Liver (tissue), 3 donors: ENCODE data around the gene GALNT17.

Experiments
- EGR1 ChIP-seq, 2 donors: IDR thresholded peaks; 2 replicates each; pipeline ENCODE4 v1.6.1; 2016 to 2018; ENCODE audit warnings: antibody characterized with exemption in 2 of 2, low read depth in 2 of 2
- FOXA1 ChIP-seq: IDR thresholded peaks from 2 replicates; pipeline ENCODE4 v1.6.1; 2016; ENCODE audit warnings: antibody characterized with exemption
- HNF4A ChIP-seq, 2 donors: conservative IDR thresholded peaks; 2 replicates each; pipeline ENCODE4 v1.6.1; 2016; ENCODE audit warnings: antibody characterized with exemption in 2 of 2, mild to moderate bottlenecking in 2 of 2
- RAD21 ChIP-seq, 2 donors: IDR thresholded peaks; 2 replicates each; pipeline ENCODE4 v1.6.1; 2016; ENCODE audit warnings: antibody characterized with exemption in 2 of 2, mild to moderate bottlenecking in 2 of 2
- SP1 ChIP-seq: IDR thresholded peaks from 2 replicates; pipeline ENCODE4 v1.6.1; 2018; ENCODE audit warnings: antibody characterized with exemption, mild to moderate bottlenecking
- YY1 ChIP-seq: IDR thresholded peaks from 2 replicates; pipeline ENCODE4 v1.6.1; 2016; ENCODE audit warnings: antibody characterized with exemption, mild to moderate bottlenecking
- TF ChIP-seq, protein P1 (sequence below): fragments of 150-350 bp; IDR thresholded peaks from 2 replicates; pipeline ENCODE4 v1.5.1; 2017; ENCODE audit warnings: improper control_type of control experiment, low read depth, low read length; ENCODE audit not compliant: missing input control
- TF ChIP-seq, protein P2 (sequence below): IDR thresholded peaks from 2 replicates; pipeline ENCODE4 v1.6.1; 2016; ENCODE audit warnings: antibody characterized with exemption
- donor health status: healthy.
- donor health status: healthy.

DNA sequence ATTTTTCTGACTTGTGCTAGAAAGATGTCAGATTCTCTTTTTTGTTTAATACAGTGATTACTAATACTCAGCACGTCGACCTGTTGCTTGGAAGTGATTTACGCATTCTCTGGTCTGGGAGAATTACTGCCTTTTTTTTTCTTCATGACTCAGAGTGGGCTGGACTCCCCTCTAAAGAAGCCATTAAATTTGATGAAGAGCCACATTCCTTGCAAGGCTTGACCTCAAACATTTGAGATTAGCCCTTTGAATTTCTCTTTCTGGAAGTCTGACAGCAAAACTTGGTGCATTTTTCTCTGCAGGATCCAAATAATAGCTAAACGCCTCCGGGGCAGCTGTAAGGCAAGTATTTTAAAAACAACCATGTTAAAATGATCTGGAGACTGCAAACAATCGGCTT, 171.6 kb downstream of the GALNT17 start:
- TF ChIP-seq, protein P1, sequence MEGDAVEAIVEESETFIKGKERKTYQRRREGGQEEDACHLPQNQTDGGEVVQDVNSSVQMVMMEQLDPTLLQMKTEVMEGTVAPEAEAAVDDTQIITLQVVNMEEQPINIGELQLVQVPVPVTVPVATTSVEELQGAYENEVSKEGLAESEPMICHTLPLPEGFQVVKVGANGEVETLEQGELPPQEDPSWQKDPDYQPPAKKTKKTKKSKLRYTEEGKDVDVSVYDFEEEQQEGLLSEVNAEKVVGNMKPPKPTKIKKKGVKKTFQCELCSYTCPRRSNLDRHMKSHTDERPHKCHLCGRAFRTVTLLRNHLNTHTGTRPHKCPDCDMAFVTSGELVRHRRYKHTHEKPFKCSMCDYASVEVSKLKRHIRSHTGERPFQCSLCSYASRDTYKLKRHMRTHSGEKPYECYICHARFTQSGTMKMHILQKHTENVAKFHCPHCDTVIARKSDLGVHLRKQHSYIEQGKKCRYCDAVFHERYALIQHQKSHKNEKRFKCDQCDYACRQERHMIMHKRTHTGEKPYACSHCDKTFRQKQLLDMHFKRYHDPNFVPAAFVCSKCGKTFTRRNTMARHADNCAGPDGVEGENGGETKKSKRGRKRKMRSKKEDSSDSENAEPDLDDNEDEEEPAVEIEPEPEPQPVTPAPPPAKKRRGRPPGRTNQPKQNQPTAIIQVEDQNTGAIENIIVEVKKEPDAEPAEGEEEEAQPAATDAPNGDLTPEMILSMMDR = no peak
- no peak for TF ChIP-seq FOXA1
- no peak for TF ChIP-seq SP1
- TF ChIP-seq, protein P2, sequence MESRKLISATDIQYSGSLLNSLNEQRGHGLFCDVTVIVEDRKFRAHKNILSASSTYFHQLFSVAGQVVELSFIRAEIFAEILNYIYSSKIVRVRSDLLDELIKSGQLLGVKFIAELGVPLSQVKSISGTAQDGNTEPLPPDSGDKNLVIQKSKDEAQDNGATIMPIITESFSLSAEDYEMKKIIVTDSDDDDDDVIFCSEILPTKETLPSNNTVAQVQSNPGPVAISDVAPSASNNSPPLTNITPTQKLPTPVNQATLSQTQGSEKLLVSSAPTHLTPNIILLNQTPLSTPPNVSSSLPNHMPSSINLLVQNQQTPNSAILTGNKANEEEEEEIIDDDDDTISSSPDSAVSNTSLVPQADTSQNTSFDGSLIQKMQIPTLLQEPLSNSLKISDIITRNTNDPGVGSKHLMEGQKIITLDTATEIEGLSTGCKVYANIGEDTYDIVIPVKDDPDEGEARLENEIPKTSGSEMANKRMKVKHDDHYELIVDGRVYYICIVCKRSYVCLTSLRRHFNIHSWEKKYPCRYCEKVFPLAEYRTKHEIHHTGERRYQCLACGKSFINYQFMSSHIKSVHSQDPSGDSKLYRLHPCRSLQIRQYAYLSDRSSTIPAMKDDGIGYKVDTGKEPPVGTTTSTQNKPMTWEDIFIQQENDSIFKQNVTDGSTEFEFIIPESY = no peak
- TF ChIP-seq RAD21 (IDR thresholded peaks at IDR 0.05) = no peak
- no peak for TF ChIP-seq EGR1 (IDR thresholded peaks at IDR 0.05; ENCODE audit: low read depth in 2 of 2)
- TF ChIP-seq YY1 = no peak
- TF ChIP-seq HNF4A (conservative IDR thresholded peaks at IDR 0.05) = no peak
